Limb (tissue), 2 donors: ENCODE data around the gene FAM111A.
A peak's percentile ranks its signal among the peaks of the same experiment; 100 is the strongest.

Experiments used
- DNase-seq, 2 donors: peaks; one replicate each; pipeline ENCODE4 v3.0.0-alpha.2; 2016; ENCODE audit errors: extremely low spot score in 2 of 2

Gene FAM111A

GRCh38 chr11:59141673-59142460 lies 789 bp upstream of the FAM111A start:
- no peak for DNase-seq

GRCh38 chr11:59144096-59144495 lies 1.4 kb downstream of the FAM111A start:
- DNase-seq = no peak

- peak; percentile 83 to 84 for DNase-seq
Observed at GRCh38 chr11:59144579-59145345, 2.1 kb downstream of the FAM111A start.

- DNase-seq = no peak
Observed at GRCh38 chr11:59145534-59145933, 2.9 kb downstream of the FAM111A start.

GRCh38 chr11:59151761-59152160 lies 9.1 kb downstream of the FAM111A start:
- DNase-seq = no peak

- DNase-seq = no peak
Observed at GRCh38 chr11:59152312-59152951, 9.8 kb downstream of the FAM111A start.

- no peak for DNase-seq
Observed at GRCh38 chr11:59154610-59155009, 12.0 kb downstream of the FAM111A start.

- no peak for DNase-seq
Observed at GRCh38 chr11:59157433-59157832, 14.8 kb downstream of the FAM111A start.

- peak; percentile 62 to 86 for DNase-seq
Observed at GRCh38 chr11:59158206-59159068, 15.8 kb downstream of the FAM111A start.

GRCh38 chr11:59164028-59164427 lies 21.4 kb downstream of the FAM111A start:
- DNase-seq = no peak

GRCh38 chr11:59171508-59172322 lies 29.1 kb downstream of the FAM111A start, which contains the start of gene DTX4:
DTX4 (plus strand) TSS chr11:59172132; CDS start chr11:59172596, 464 bp downstream.
- DNase-seq = peak; percentile 92 to 96

GRCh38 chr11:59172345-59173079 lies 29.9 kb downstream of the FAM111A start:
- DNase-seq = peak in 1 of 2 donors; percentile 59

- DNase-seq = peak in 1 of 2 donors; percentile 75
Observed at GRCh38 chr11:59173080-59173963, 30.7 kb downstream of the FAM111A start.

GRCh38 chr11:59173964-59174663 lies 31.5 kb downstream of the FAM111A start:
- no peak for DNase-seq

- no peak for DNase-seq
Observed at GRCh38 chr11:59174664-59175033, 32.0 kb downstream of the FAM111A start.

- DNase-seq = no peak
Observed at GRCh38 chr11:59175091-59175501, 32.4 kb downstream of the FAM111A start.

- no peak for DNase-seq
Observed at GRCh38 chr11:59176330-59176729, 33.7 kb downstream of the FAM111A start.

GRCh38 chr11:59178402-59178801 lies 35.7 kb downstream of the FAM111A start:
- DNase-seq = no peak
